NOMO-1 treated with DMSO at 0.1 percent for 48 hours (cell line): ENCODE results near the gene RAP1GAP2.
"Not testable (repeated sequence)": the region's sequence is repeated elsewhere in the genome, so short reads cannot be mapped to it uniquely, and the experiment has no call there.

Source experiments
- DNase-seq: peaks from one replicate; lab custom pipeline; 2025; ENCODE audit not compliant: unreplicated experiment; lab: John Stamatoyannopoulos, UW

The RAP1GAP2 gene

GRCh38 chr17:2880050-2880449, 83.8 kb downstream of the RAP1GAP2 start:
- DNase-seq: no peak

- DNase-seq: no peak
Measured at GRCh38 chr17:2881295-2881694, 85.1 kb downstream of the RAP1GAP2 start.

GRCh38 chr17:2883544-2884213, 87.4 kb downstream of the RAP1GAP2 start:
- DNase-seq: no peak

GRCh38 chr17:2885733-2886132, 89.5 kb downstream of the RAP1GAP2 start:
- no peak for DNase-seq

GRCh38 chr17:2888326-2888725, 92.1 kb downstream of the RAP1GAP2 start:
- DNase-seq: peak; percentile 12

- DNase-seq: no peak
Measured at GRCh38 chr17:2889256-2889655, 93.0 kb downstream of the RAP1GAP2 start.

GRCh38 chr17:2890778-2891177, 94.5 kb downstream of the RAP1GAP2 start:
- DNase-seq: not testable (repeated sequence)

GRCh38 chr17:2892305-2892971, 96.2 kb downstream of the RAP1GAP2 start:
- DNase-seq: peak; percentile 3

- no peak for DNase-seq
Measured at GRCh38 chr17:2893422-2893914, 97.2 kb downstream of the RAP1GAP2 start.

GRCh38 chr17:2894782-2895181, 98.5 kb downstream of the RAP1GAP2 start:
- no peak for DNase-seq

GRCh38 chr17:2897605-2898004, 101.4 kb downstream of the RAP1GAP2 start:
- DNase-seq: no peak

GRCh38 chr17:2898255-2898926, 102.2 kb downstream of the RAP1GAP2 start:
- no peak for DNase-seq

GRCh38 chr17:2899906-2900305, 103.7 kb downstream of the RAP1GAP2 start:
- DNase-seq: no peak

GRCh38 chr17:2900842-2901241, 104.6 kb downstream of the RAP1GAP2 start:
- DNase-seq: no peak

GRCh38 chr17:2901582-2901981, 105.3 kb downstream of the RAP1GAP2 start:
- DNase-seq: no peak

GRCh38 chr17:2902546-2902945, 106.3 kb downstream of the RAP1GAP2 start:
- no peak for DNase-seq

GRCh38 chr17:2903193-2903974, 107.1 kb downstream of the RAP1GAP2 start:
- DNase-seq: no peak

GRCh38 chr17:2904135-2904534, 107.9 kb downstream of the RAP1GAP2 start:
- DNase-seq: no peak

- no peak for DNase-seq
Measured at GRCh38 chr17:2905269-2905668, 109.0 kb downstream of the RAP1GAP2 start.

GRCh38 chr17:2905696-2906501, 109.7 kb downstream of the RAP1GAP2 start:
- DNase-seq: no peak
